SK-N-SH (cell line): ENCODE results near the gene ADGRF4. TPM values are rescaled to one million over a fixed set of nuclear protein-coding genes. Genes with fewer than 3 reads are reported as not detected.

Source experiments
- CTCF ChIA-PET: fragments of 300-600, 350-600 bp; formaldehyde crosslinking; extraction: SDS; loops from one replicate; lab custom pipeline; 2021; lab: Yijun Ruan, JAX
- POLR2A ChIA-PET: fragments of 350-600 bp; sonication (Branson Sonifier 250); formaldehyde crosslinking; extraction: SDS; loops from one replicate; lab custom pipeline; 2020; ENCODE audit warnings: antibody characterized with exemption, inconsistent platforms; lab: Yijun Ruan, JAX
- DNase-seq: peaks from one replicate; pipeline ENCODE4 v3.0.0; 2012
- H2AFZ ChIP-seq: fragments of 200-600 bp; sonication (generic); 2 replicates; pipeline ENCODE4 v1.8.1; 2016; ENCODE audit warnings: antibody characterized with exemption, mild to moderate bottlenecking, low read depth
- H3F3A ChIP-seq: fragments of 200-600 bp; sonication (generic); replicated peaks from 2 replicates; pipeline ENCODE3; 2016; ENCODE audit warnings: antibody characterized with exemption, mild to moderate bottlenecking; ENCODE audit not compliant: insufficient read depth
- H3K27ac ChIP-seq, 2 experiments: fragments of 200-500 bp in 1 of 2; fragments of 200-600 bp in 1 of 2; sonication (Bioruptor generic) in 1 of 2; sonication (generic), shearing (Covaris generic) in 1 of 2; 2 replicates each; pipeline versions ENCODE4 v1.5.1 to v1.6.1; 2014 to 2016; ENCODE audit warnings: low read depth in 2 of 2, inconsistent platforms in 1 of 2, low read length in 1 of 2, mild to moderate bottlenecking in 1 of 2, mixed read lengths in 1 of 2
- H3K27me3 ChIP-seq: fragments of 200-600 bp; sonication (generic), shearing (Covaris generic); 2 replicates; pipeline ENCODE4 v1.6.1; 2016; ENCODE audit warnings: mixed run types; ENCODE audit not compliant: insufficient read depth
- H3K36me3 ChIP-seq, 2 experiments: fragments of 200-500 bp in 1 of 2; fragments of 200-600 bp in 1 of 2; sonication (Bioruptor generic) in 1 of 2; sonication (generic) in 1 of 2; replicated peaks in 1 of 2; 2 replicates each; pipeline versions ENCODE3 to v1.5.1; 2014 to 2016; ENCODE audit warnings: low read length in 1 of 2, mild to moderate bottlenecking in 1 of 2; ENCODE audit not compliant: insufficient read depth in 2 of 2, control insufficient read depth in 1 of 2
- H3K4me1 ChIP-seq, 2 experiments: fragments of 200-500 bp in 1 of 2; fragments of 200-600 bp in 1 of 2; sonication (Bioruptor generic) in 1 of 2; sonication (generic), shearing (Covaris generic) in 1 of 2; 2 replicates each; pipeline versions ENCODE4 v1.5.1 to v1.6.1; 2014 to 2016; ENCODE audit warnings: low read depth in 1 of 2, low read length in 1 of 2, mixed run types in 1 of 2; ENCODE audit not compliant: insufficient read depth in 2 of 2, control insufficient read depth in 1 of 2
- H3K4me2 ChIP-seq: fragments of 200-600 bp; sonication (generic), shearing (Covaris generic); 2 replicates; pipeline ENCODE4 v1.6.1; 2017; ENCODE audit warnings: mixed run types
- H3K4me3 ChIP-seq, 2 experiments: fragments of 200-500 bp in 1 of 2; fragments of 200-600 bp in 1 of 2; sonication (Bioruptor generic) in 1 of 2; sonication (generic), shearing (Covaris generic) in 1 of 2; 2 replicates each; pipeline versions ENCODE4 v1.5.1 to v1.8.1; 2014 to 2016; ENCODE audit warnings: low read depth in 2 of 2, inconsistent platforms in 1 of 2, low read length in 1 of 2, mild to moderate bottlenecking in 1 of 2, mixed read lengths in 1 of 2, moderate library complexity in 1 of 2
- H3K79me2 ChIP-seq: fragments of 200-600 bp; sonication (generic); 2 replicates; pipeline ENCODE4 v1.8.1; 2017; ENCODE audit warnings: mild to moderate bottlenecking; ENCODE audit not compliant: insufficient read depth
- H3K9ac ChIP-seq: fragments of 200-600 bp; sonication (generic); 2 replicates; pipeline ENCODE4 v1.6.1; 2017; ENCODE audit warnings: mixed run types
- H3K9me2 ChIP-seq: fragments of 200-600 bp; sonication (generic); 2 replicates; pipeline ENCODE4 v1.6.1; 2017; ENCODE audit warnings: mixed run types
- H3K9me3 ChIP-seq: fragments of 200-600 bp; sonication (generic); 2 replicates; pipeline ENCODE4 v1.6.1; 2017; ENCODE audit warnings: mixed run types, mild to moderate bottlenecking, moderate library complexity
- H4K20me1 ChIP-seq: fragments of 200-600 bp; sonication (generic); 2 replicates; pipeline ENCODE4 v1.6.1; 2017; ENCODE audit warnings: mild to moderate bottlenecking, mixed run types; ENCODE audit not compliant: insufficient read depth
- CTCF ChIP-seq: fragments of 200-600 bp; sonication (generic); IDR thresholded peaks from 2 replicates; pipeline ENCODE4 v1.6.1; 2017; ENCODE audit warnings: antibody characterized with exemption, mild to moderate bottlenecking, moderate library complexity
- GATA2 ChIP-seq: sonication (generic); formaldehyde crosslinking; IDR thresholded peaks from 2 replicates; pipeline ENCODE4 v1.5.0; 2020; ENCODE audit warnings: mild to moderate bottlenecking, missing genetic modification reagents
- JUND ChIP-seq: IDR thresholded peaks from 2 replicates; pipeline ENCODE4 v1.4.0; 2012
- MXI1 ChIP-seq: IDR thresholded peaks from 2 replicates; pipeline ENCODE4 v1.6.1; 2012; ENCODE audit warnings: mild to moderate bottlenecking, low read depth, low read length, improper control_type of control experiment
- NFIC ChIP-seq: IDR thresholded peaks from 2 replicates; pipeline ENCODE4 v1.4.0; 2012; ENCODE audit warnings: borderline replicate concordance
- PBX3 ChIP-seq: IDR thresholded peaks from 2 replicates; pipeline ENCODE4; 2012
- POLR2AphosphoS5 ChIP-seq: IDR thresholded peaks from 2 replicates; pipeline ENCODE4 v1.6.1; 2012; ENCODE audit warnings: low read depth, low read length
- RCOR1 ChIP-seq: fragments of 150-350 bp; IDR thresholded peaks from 2 replicates; pipeline ENCODE4 v1.6.1; 2017; ENCODE audit warnings: antibody characterized with exemption, low read length
- REST ChIP-seq: IDR thresholded peaks from 2 replicates; pipeline ENCODE4 v1.6.1; 2012; ENCODE audit warnings: mild to moderate bottlenecking, low read depth, low read length, moderate library complexity
- RFX5 ChIP-seq: IDR thresholded peaks from 2 replicates; pipeline ENCODE4 v1.6.1; 2012; ENCODE audit warnings: mild to moderate bottlenecking, improper control_type of control experiment, low read length
- RXRA ChIP-seq: IDR thresholded peaks from 2 replicates; pipeline ENCODE4 v1.4.0; 2012; ENCODE audit warnings: low read depth, mild to moderate bottlenecking, borderline replicate concordance
- USF2 ChIP-seq: fragments of 150-350 bp; IDR thresholded peaks from 2 replicates; pipeline ENCODE4 v1.6.1; 2017; ENCODE audit warnings: antibody characterized with exemption, low read length, low read depth, borderline replicate concordance
- YY1 ChIP-seq: IDR thresholded peaks from 2 replicates; pipeline ENCODE4 v1.4.0; 2012; ENCODE audit warnings: low read depth, mild to moderate bottlenecking
- ZBTB33 ChIP-seq: IDR thresholded peaks from 2 replicates; pipeline ENCODE4 v1.4.0; 2012; ENCODE audit warnings: low read depth, borderline replicate concordance
- WGBS: methylation state at CpG from one replicate; pipeline ENCODE4 v1.1.6; 2017; ENCODE audit warnings: low lambda C conversion rate; 5-methylcytosine and 5-hydroxymethylcytosine counted together
- polyA plus RNA-seq, 3 experiments: library from polyadenylated mRNA; depleted of rRNA; stranded (reverse); fragments of >200 nt; gene quantifications; 2 replicates each; pipeline ENCODE4 v1.2.3, GENCODE V29; 2012

Gene ADGRF4
- polyA plus RNA-seq, 1 of the 3 experiments (the other 2 are of a cell fraction), result not detected

- DNase-seq, result no peak
- H4K20me1 ChIP-seq, result no peaks in the 10 kb centered on the region
- no peaks in the 10 kb centered on the region for H3K36me3 ChIP-seq
- H3K9me2 ChIP-seq, result no peaks in the 10 kb centered on the region
- TF ChIP-seq ZBTB33, result no peak
- TF ChIP-seq NFIC, result no peak
- no peak for TF ChIP-seq USF2
- TF ChIP-seq YY1, result no peak
- TF ChIP-seq POLR2AphosphoS5, result no peak
- no peak for TF ChIP-seq JUND
- TF ChIP-seq CTCF, result no peak
- H3K27ac ChIP-seq, result no peak overlapping the region
- H3K4me1 ChIP-seq, result no peaks in the 10 kb centered on the region
- H3K4me2 ChIP-seq, result no peak overlapping the region
- no peaks in the 10 kb centered on the region; the same call in 1 of the 2 replicates for H3K27me3 ChIP-seq
- H3K9ac ChIP-seq, result no peak overlapping the region
- no peaks in the 10 kb centered on the region for H3K9me3 ChIP-seq
- ChIA-PET CTCF (no interaction called here), POLR2A (no interaction called here)
- no peaks in the 10 kb centered on the region for H3K79me2 ChIP-seq
- no peak overlapping the region for H3K4me3 ChIP-seq
- H2AFZ ChIP-seq, result no peak overlapping the region
- WGBS, result 0% methylated on average over 2 of the region's 2 CpGs
- no peaks in the 10 kb centered on the region for H3F3A ChIP-seq
Measured at GRCh38 chr6:47690214-47690613, 8.2 kb upstream of the ADGRF4 start.

- no peaks in the 10 kb centered on the region for H3K9me3 ChIP-seq
- no peak overlapping the region for H3K4me3 ChIP-seq
- H4K20me1 ChIP-seq, result no peaks in the 10 kb centered on the region
- DNase-seq, result no peak
- H3K4me1 ChIP-seq, result no peaks in the 10 kb centered on the region
- H3K9me2 ChIP-seq, result no peaks in the 10 kb centered on the region
- H3F3A ChIP-seq, result no peaks in the 10 kb centered on the region
- H2AFZ ChIP-seq, result no peak overlapping the region
- H3K79me2 ChIP-seq, result no peaks in the 10 kb centered on the region
- no peaks in the 10 kb centered on the region for H3K36me3 ChIP-seq
- no peaks in the 10 kb centered on the region; the same call in 1 of the 2 replicates for H3K27me3 ChIP-seq
- CTCF ChIA-PET, result no interaction called here
- no peak overlapping the region for H3K4me2 ChIP-seq
- H3K9ac ChIP-seq, result no peak overlapping the region
- POLR2A ChIA-PET, result no interaction called here
- no peak overlapping the region for H3K27ac ChIP-seq
- 8% methylated on average over 2 of the region's 2 CpGs for WGBS
- no peak for TF ChIP-seq REST
- no peak for TF ChIP-seq RCOR1
- TF ChIP-seq JUND, result no peak
- no peak for TF ChIP-seq YY1
- TF ChIP-seq RXRA, result no peak
- TF ChIP-seq MXI1, result no peak
- TF ChIP-seq GATA2, result no peak
- no peak for TF ChIP-seq RFX5
- TF ChIP-seq ZBTB33, result no peak
- no peak for TF ChIP-seq USF2
- TF ChIP-seq PBX3, result no peak
Measured at GRCh38 chr6:47690791-47691190, 7.6 kb upstream of the ADGRF4 start.
